Naive thymus-derived CD4-positive, alpha-beta T cell (primary cell): ENCODE results near the gene SLC35G4. TPM values are rescaled to one million over a fixed set of nuclear protein-coding genes. Genes with fewer than 3 reads are reported as not detected.

Source experiments
- ATAC-seq: fragments of 150-1000 bp; cut with Tn5 transposase; 2 replicates; pipeline ENCODE4 v1.10.0; 2021; ENCODE audit warnings: mild to moderate bottlenecking, moderate library complexity
- CTCF ChIA-PET: fragments of 350-600 bp; sonication (Branson Sonifier 250); formaldehyde crosslinking; loops from one replicate; lab custom pipeline; 2021; ENCODE audit warnings: antibody characterized with exemption; lab: Charles Lee
- POLR2A ChIA-PET: fragments of 350-600 bp; sonication (Branson Sonifier 250); formaldehyde crosslinking; loops from one replicate; lab custom pipeline; 2021; ENCODE audit warnings: antibody characterized with exemption, inconsistent platforms; lab: Charles Lee
- DNase-seq, 9 donors: peaks; one replicate each; pipeline versions ENCODE4 v3.0.0 to v3.0.0-alpha.2; 2020 to 2022; ENCODE audit warnings: mixed read lengths in 1 of 9
- H3K27ac ChIP-seq: one replicate; pipeline ENCODE4 v1.7.0; 2013; ENCODE audit warnings: mild to moderate bottlenecking, low read depth, low read length, moderate library complexity
- H3K27me3 ChIP-seq, 2 donors: one replicate each; pipeline ENCODE4 v1.7.0; 2013; ENCODE audit warnings: low read length in 2 of 2, mild to moderate bottlenecking in 2 of 2, moderate library complexity in 2 of 2; ENCODE audit not compliant: control insufficient read depth in 2 of 2, insufficient read depth in 2 of 2
- H3K36me3 ChIP-seq, 3 experiments: 1 replicate in 2 of 3; 2 replicates in 1 of 3; pipeline ENCODE4 v1.7.0; 2013; ENCODE audit warnings: low read length in 3 of 3, mild to moderate bottlenecking in 3 of 3, moderate library complexity in 1 of 3; ENCODE audit not compliant: insufficient read depth in 3 of 3, control insufficient read depth in 2 of 3
- H3K4me1 ChIP-seq, 2 donors: one replicate each; pipeline ENCODE4 v1.7.0; 2013; ENCODE audit warnings: low read length in 2 of 2, mild to moderate bottlenecking in 2 of 2, moderate library complexity in 1 of 2; ENCODE audit not compliant: control insufficient read depth in 2 of 2, insufficient read depth in 2 of 2
- H3K4me3 ChIP-seq: 2 replicates; pipeline ENCODE4 v1.7.0; 2013; ENCODE audit warnings: mild to moderate bottlenecking, low read length
- H3K9me3 ChIP-seq, 3 experiments: 1 replicate in 2 of 3; 2 replicates in 1 of 3; pipeline ENCODE4 v1.7.0; 2013; ENCODE audit warnings: low read length in 3 of 3; ENCODE audit not compliant: control insufficient read depth in 2 of 3
- H3K27ac Mint-ChIP-seq, 9 donors: one replicate each; pipeline ENCODE4 v1.8.0; 2020 to 2022; ENCODE audit warnings: mixed read lengths in 9 of 9, mild to moderate bottlenecking in 8 of 9, moderate library complexity in 5 of 9, inconsistent platforms in 2 of 9
- H3K27me3 Mint-ChIP-seq, 5 donors: one replicate each; pipeline ENCODE4 v1.8.0; 2021 to 2022; ENCODE audit warnings: mixed read lengths in 5 of 5, mild to moderate bottlenecking in 1 of 5
- H3K36me3 Mint-ChIP-seq, 5 donors: one replicate each; pipeline ENCODE4 v1.8.0; 2020 to 2022; ENCODE audit warnings: mixed read lengths in 5 of 5, mild to moderate bottlenecking in 3 of 5, inconsistent platforms in 1 of 5
- H3K4me1 Mint-ChIP-seq, 7 donors: one replicate each; pipeline ENCODE4 v1.8.0; 2020 to 2022; ENCODE audit warnings: mixed read lengths in 7 of 7, mild to moderate bottlenecking in 3 of 7, inconsistent platforms in 1 of 7
- H3K4me3 Mint-ChIP-seq, 10 donors: one replicate each; pipeline ENCODE4 v1.8.0; 2020 to 2022; ENCODE audit warnings: mild to moderate bottlenecking in 10 of 10, mixed read lengths in 10 of 10, moderate library complexity in 6 of 10, inconsistent platforms in 2 of 10
- H3K9me3 Mint-ChIP-seq, 11 donors: one replicate each; pipeline ENCODE4 v1.8.0; 2020 to 2022; ENCODE audit warnings: mixed read lengths in 11 of 11, mild to moderate bottlenecking in 4 of 11, inconsistent platforms in 1 of 11, moderate library complexity in 1 of 11
- intact Hi-C, 2 donors: fragments of 100-400 bp; cut with micrococcal nuclease; formaldehyde crosslinking; loops; one replicate each; pipeline ENCODE4 v1.15.1; 2023
- microRNA-seq: library from miRNA; unstranded; fragments of <30 nt; microRNA quantifications from one replicate; pipeline ENCODE4 v1.2.0, GENCODE V29; 2022; ENCODE audit warnings: borderline microRNAs expressed
- polyA plus RNA-seq, 2 donors: library from polyadenylated mRNA; unstranded; fragments of 300-500 nt; fragmentation: Illumina TruSeq; gene quantifications; one replicate each; pipeline ENCODE4 v1.2.3, GENCODE V29; 2021
- total RNA-seq, 6 experiments: library from RNA in 5 of 6; stranded (reverse) in 5 of 6; gene quantifications; 1 replicate in 5 of 6; 2 replicates in 1 of 6; pipeline ENCODE4 v1.2.3 and lab custom pipeline; 2021 to 2026

SLC35G4 gene
- total and polyA plus RNA-seq, 7 experiments from 2014 or later, result not detected

- Mint-ChIP-seq H3K4me3 (no peak overlapping the region), H3K4me1 (peaks cover 0 to 6% (median 0%) of the 10 kb centered on the region in 7 donors), H3K9me3 (peaks cover 0 to 4% (median 0%) of the 10 kb centered on the region in 11 donors), H3K27ac (no peak overlapping the region), H3K27me3 (peaks cover 26 to 51% (median 39%) of the 10 kb centered on the region in 5 donors), H3K36me3 (no peaks in the 10 kb centered on the region)
- ATAC-seq, result no peak
- POLR2A ChIA-PET, result no interaction called here
- Histone ChIP-seq H3K27ac (no peak overlapping the region), H3K9me3 (no peaks in the 10 kb centered on the region), H3K27me3 (no peaks in the 10 kb centered on the region), H3K36me3 (no peaks in the 10 kb centered on the region), H3K4me3 (no peak overlapping the region), H3K4me1 (no peaks in the 10 kb centered on the region)
- intact Hi-C loops, result loop anchor here (5.0 kb wide), 2 partner anchors 85 to 580 kb away; no protein-coding TSS in a partner anchor
- no peak for DNase-seq
- CTCF ChIA-PET, result no interaction called here
These were observed 47.8 kb downstream of the SLC35G4 start for GRCh38 chr18:11657152-11657551.

GRCh38 chr18:11657554-11657953 lies 48.2 kb downstream of the SLC35G4 start:
- Mint-ChIP-seq H3K36me3 (no peaks in the 10 kb centered on the region), H3K4me1 (peaks cover 0 to 6% (median 0%) of the 10 kb centered on the region in 7 donors), H3K27ac (no peak overlapping the region), H3K27me3 (peaks cover 26 to 50% (median 39%) of the 10 kb centered on the region in 5 donors), H3K4me3 (no peak overlapping the region), H3K9me3 (peaks cover 0 to 4% (median 0%) of the 10 kb centered on the region in 11 donors)
- ChIA-PET POLR2A (no interaction called here), CTCF (no interaction called here)
- Histone ChIP-seq H3K27ac (no peak overlapping the region), H3K27me3 (no peaks in the 10 kb centered on the region), H3K4me1 (no peaks in the 10 kb centered on the region), H3K4me3 (no peak overlapping the region), H3K36me3 (no peaks in the 10 kb centered on the region), H3K9me3 (no peaks in the 10 kb centered on the region)
- DNase-seq (no peak), ATAC-seq (no peak)
- intact Hi-C loops, result loop anchor here (5.0 kb wide), 2 partner anchors 85 to 580 kb away; no protein-coding TSS in a partner anchor

GRCh38 chr18:11658019-11658418 lies 48.6 kb downstream of the SLC35G4 start:
- Mint-ChIP-seq H3K27me3 (peaks cover 25 to 49% (median 39%) of the 10 kb centered on the region in 5 donors), H3K36me3 (no peaks in the 10 kb centered on the region), H3K4me3 (no peak overlapping the region), H3K4me1 (peaks cover 0 to 6% (median 0%) of the 10 kb centered on the region in 7 donors), H3K27ac (no peak overlapping the region), H3K9me3 (peaks cover 0 to 4% (median 0%) of the 10 kb centered on the region in 11 donors)
- Histone ChIP-seq H3K36me3 (no peaks in the 10 kb centered on the region), H3K27ac (no peak overlapping the region), H3K9me3 (no peaks in the 10 kb centered on the region), H3K4me1 (no peaks in the 10 kb centered on the region), H3K4me3 (no peak overlapping the region), H3K27me3 (no peaks in the 10 kb centered on the region)
- intact Hi-C loops, result loop anchor here (5.0 kb wide), 2 partner anchors 84 to 579 kb away; no protein-coding TSS in a partner anchor
- ATAC-seq (no peak), DNase-seq (no peak)
- CTCF ChIA-PET, result no interaction called here
- POLR2A ChIA-PET, result no interaction called here

GRCh38 chr18:11658989-11659388 lies 49.6 kb downstream of the SLC35G4 start:
- no peak overlapping the region for H3K4me3 Mint-ChIP-seq
- no peaks in the 10 kb centered on the region for H3K36me3 Mint-ChIP-seq
- no peak for ATAC-seq
- intact Hi-C loops, result loop anchor here (5.0 kb wide), 2 partner anchors 83 to 578 kb away; no protein-coding TSS in a partner anchor
- CTCF ChIA-PET, result no interaction called here
- Histone ChIP-seq H3K4me1 (no peaks in the 10 kb centered on the region), H3K36me3 (no peaks in the 10 kb centered on the region), H3K27me3 (no peaks in the 10 kb centered on the region), H3K27ac (no peak overlapping the region), H3K4me3 (no peak overlapping the region), H3K9me3 (no peaks in the 10 kb centered on the region)
- H3K27ac Mint-ChIP-seq, result no peak overlapping the region
- H3K4me1 Mint-ChIP-seq, result peaks cover 0 to 6% (median 0%) of the 10 kb centered on the region in 7 donors
- peaks cover 0 to 4% (median 0%) of the 10 kb centered on the region in 11 donors for H3K9me3 Mint-ChIP-seq
- no peak for DNase-seq
- peaks cover 23 to 39% (median 34%) of the 10 kb centered on the region in 5 donors for H3K27me3 Mint-ChIP-seq
- POLR2A ChIA-PET, result no interaction called here

Small RNAs within 50 kb of the gene (microRNA-seq; reads per million reads assigned to microRNA genes)
- not detected for gene MIR7153

Other genes starting within 250 kb of the SLC35G4 start
- 1 to 10 TPM in 1 of 5 experiments, under 1 TPM in 4; 0.62 to 1.4 (median 0.80) TPM for gene GNAL, start 79.7 kb downstream of the SLC35G4 start, total RNA-seq
- gene GNAL, start 79.7 kb downstream of the SLC35G4 start, polyA plus RNA-seq, result under 1 TPM; 0.09 TPM
- 100 to 1,000 TPM in 1 of 5 experiments, 10 to 100 TPM in 4; 27.2 to 115 (median 56.1) TPM for gene CHMP1B, start 241.8 kb downstream of the SLC35G4 start, total RNA-seq
- 10 to 100 TPM; 52.1 to 54.2 TPM for gene CHMP1B, start 241.8 kb downstream of the SLC35G4 start, polyA plus RNA-seq